ENCODE results near the gene LY6G5C. TPM values are rescaled to one million over a fixed set of nuclear protein-coding genes. Genes with fewer than 3 reads are reported as not detected.

LY6G5C gene
- total and polyA plus RNA-seq, 2 of the 13 experiments (the other 11 are each of a cell fraction or from before 2014, with no cell fraction given), result 0.33 to 0.55 TPM

DNA sequence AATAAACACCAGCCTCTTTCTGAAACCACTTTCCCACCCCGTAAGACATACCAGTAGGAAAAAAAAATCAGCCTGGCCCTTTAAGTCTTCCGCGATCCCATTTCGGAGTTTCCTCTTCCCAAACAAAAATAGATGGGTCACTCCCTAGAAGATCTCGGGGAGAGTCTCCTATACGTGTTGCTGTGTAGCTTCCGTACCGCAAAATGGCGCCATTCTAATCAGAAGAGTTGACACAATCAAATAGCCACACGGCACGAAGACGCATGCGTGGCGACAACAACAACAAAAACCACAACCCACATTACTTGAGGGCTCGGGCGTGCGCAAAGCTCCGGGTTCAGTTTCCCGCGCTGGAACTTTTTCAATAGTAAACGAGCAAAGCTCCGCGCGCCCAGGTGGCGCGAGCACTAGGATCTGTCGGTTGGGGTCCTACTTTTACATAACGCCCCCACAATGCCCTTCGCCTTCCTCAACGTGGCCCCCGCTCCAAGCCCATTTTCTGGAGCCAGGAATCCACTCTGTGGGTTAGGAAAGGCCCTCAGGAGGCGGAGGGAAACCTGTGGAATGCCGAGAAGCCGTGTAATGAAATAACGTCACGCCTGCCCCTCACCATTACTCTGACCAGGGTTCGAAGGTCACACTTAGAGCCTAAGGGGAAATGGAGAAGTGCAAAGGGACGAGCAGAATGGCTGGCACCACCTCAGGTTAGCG is 15.9 kb downstream of the LY6G5C start, which contains the start of gene GPANK1 (continued):
- TF ChIP-seq, protein P1, sequence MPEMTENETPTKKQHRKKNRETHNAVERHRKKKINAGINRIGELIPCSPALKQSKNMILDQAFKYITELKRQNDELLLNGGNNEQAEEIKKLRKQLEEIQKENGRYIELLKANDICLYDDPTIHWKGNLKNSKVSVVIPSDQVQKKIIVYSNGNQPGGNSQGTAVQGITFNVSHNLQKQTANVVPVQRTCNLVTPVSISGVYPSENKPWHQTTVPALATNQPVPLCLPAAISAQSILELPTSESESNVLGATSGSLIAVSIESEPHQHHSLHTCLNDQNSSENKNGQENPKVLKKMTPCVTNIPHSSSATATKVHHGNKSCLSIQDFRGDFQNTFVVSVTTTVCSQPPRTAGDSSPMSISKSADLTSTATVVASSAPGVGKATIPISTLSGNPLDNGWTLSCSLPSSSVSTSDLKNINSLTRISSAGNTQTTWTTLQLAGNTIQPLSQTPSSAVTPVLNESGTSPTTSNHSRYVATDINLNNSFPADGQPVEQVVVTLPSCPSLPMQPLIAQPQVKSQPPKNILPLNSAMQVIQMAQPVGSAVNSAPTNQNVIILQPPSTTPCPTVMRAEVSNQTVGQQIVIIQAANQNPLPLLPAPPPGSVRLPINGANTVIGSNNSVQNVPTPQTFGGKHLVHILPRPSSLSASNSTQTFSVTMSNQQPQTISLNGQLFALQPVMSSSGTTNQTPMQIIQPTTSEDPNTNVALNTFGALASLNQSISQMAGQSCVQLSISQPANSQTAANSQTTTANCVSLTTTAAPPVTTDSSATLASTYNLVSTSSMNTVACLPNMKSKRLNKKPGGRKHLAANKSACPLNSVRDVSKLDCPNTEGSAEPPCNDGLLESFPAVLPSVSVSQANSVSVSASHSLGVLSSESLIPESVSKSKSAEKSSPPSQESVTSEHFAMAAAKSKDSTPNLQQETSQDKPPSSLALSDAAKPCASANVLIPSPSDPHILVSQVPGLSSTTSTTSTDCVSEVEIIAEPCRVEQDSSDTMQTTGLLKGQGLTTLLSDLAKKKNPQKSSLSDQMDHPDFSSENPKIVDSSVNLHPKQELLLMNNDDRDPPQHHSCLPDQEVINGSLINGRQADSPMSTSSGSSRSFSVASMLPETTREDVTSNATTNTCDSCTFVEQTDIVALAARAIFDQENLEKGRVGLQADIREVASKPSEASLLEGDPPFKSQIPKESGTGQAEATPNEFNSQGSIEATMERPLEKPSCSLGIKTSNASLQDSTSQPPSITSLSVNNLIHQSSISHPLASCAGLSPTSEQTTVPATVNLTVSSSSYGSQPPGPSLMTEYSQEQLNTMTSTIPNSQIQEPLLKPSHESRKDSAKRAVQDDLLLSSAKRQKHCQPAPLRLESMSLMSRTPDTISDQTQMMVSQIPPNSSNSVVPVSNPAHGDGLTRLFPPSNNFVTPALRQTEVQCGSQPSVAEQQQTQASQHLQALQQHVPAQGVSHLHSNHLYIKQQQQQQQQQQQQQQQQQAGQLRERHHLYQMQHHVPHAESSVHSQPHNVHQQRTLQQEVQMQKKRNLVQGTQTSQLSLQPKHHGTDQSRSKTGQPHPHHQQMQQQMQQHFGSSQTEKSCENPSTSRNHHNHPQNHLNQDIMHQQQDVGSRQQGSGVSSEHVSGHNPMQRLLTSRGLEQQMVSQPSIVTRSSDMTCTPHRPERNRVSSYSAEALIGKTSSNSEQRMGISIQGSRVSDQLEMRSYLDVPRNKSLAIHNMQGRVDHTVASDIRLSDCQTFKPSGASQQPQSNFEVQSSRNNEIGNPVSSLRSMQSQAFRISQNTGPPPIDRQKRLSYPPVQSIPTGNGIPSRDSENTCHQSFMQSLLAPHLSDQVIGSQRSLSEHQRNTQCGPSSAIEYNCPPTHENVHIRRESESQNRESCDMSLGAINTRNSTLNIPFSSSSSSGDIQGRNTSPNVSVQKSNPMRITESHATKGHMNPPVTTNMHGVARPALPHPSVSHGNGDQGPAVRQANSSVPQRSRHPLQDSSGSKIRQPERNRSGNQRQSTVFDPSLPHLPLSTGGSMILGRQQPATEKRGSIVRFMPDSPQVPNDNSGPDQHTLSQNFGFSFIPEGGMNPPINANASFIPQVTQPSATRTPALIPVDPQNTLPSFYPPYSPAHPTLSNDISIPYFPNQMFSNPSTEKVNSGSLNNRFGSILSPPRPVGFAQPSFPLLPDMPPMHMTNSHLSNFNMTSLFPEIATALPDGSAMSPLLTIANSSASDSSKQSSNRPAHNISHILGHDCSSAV (CRISPR knock-in tag; IDR thresholded peaks at IDR 0.05; ENCODE audit: borderline replicate concordance), result peak; percentile 74; the same call in 1 of the 2 replicates
- TF ChIP-seq, protein P2, sequence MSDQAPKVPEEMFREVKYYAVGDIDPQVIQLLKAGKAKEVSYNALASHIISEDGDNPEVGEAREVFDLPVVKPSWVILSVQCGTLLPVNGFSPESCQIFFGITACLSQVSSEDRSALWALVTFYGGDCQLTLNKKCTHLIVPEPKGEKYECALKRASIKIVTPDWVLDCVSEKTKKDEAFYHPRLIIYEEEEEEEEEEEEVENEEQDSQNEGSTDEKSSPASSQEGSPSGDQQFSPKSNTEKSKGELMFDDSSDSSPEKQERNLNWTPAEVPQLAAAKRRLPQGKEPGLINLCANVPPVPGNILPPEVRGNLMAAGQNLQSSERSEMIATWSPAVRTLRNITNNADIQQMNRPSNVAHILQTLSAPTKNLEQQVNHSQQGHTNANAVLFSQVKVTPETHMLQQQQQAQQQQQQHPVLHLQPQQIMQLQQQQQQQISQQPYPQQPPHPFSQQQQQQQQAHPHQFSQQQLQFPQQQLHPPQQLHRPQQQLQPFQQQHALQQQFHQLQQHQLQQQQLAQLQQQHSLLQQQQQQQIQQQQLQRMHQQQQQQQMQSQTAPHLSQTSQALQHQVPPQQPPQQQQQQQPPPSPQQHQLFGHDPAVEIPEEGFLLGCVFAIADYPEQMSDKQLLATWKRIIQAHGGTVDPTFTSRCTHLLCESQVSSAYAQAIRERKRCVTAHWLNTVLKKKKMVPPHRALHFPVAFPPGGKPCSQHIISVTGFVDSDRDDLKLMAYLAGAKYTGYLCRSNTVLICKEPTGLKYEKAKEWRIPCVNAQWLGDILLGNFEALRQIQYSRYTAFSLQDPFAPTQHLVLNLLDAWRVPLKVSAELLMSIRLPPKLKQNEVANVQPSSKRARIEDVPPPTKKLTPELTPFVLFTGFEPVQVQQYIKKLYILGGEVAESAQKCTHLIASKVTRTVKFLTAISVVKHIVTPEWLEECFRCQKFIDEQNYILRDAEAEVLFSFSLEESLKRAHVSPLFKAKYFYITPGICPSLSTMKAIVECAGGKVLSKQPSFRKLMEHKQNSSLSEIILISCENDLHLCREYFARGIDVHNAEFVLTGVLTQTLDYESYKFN (CRISPR knock-in tag; conservative IDR thresholded peaks at IDR 0.05), result peak; percentile 56
- TF ChIP-seq SYNCRIP (IDR thresholded peaks at IDR 0.05; ENCODE audit: insufficient read depth, low read depth, low read length) (no peak), ZNF782 (CRISPR knock-in tag; IDR thresholded peaks at IDR 0.05; ENCODE audit: borderline replicate concordance) (no peak), ZNF557 (CRISPR knock-in tag; IDR thresholded peaks at IDR 0.05) (no peak; the same call in 1 of the 2 replicates), CHCHD3 (CRISPR knock-in tag; IDR thresholded peaks at IDR 0.05) (peak; percentile 57; the same call in 1 of the 2 replicates), ZFY (CRISPR knock-in tag; IDR thresholded peaks at IDR 0.05) (peak; percentile 9; the same call in 1 of the 2 replicates), CHD2 (IDR thresholded peaks at IDR 0.05; ENCODE audit: low read depth, low read length) (no peak), RFX5 (IDR thresholded peaks at IDR 0.05; ENCODE audit: low read depth, low read length) (no peak), ZBTB10 (CRISPR knock-in tag; IDR thresholded peaks at IDR 0.05; ENCODE audit: borderline replicate concordance) (peak; percentile 51; the same call in 1 of the 2 replicates)
- TF ChIP-seq, protein P3, sequence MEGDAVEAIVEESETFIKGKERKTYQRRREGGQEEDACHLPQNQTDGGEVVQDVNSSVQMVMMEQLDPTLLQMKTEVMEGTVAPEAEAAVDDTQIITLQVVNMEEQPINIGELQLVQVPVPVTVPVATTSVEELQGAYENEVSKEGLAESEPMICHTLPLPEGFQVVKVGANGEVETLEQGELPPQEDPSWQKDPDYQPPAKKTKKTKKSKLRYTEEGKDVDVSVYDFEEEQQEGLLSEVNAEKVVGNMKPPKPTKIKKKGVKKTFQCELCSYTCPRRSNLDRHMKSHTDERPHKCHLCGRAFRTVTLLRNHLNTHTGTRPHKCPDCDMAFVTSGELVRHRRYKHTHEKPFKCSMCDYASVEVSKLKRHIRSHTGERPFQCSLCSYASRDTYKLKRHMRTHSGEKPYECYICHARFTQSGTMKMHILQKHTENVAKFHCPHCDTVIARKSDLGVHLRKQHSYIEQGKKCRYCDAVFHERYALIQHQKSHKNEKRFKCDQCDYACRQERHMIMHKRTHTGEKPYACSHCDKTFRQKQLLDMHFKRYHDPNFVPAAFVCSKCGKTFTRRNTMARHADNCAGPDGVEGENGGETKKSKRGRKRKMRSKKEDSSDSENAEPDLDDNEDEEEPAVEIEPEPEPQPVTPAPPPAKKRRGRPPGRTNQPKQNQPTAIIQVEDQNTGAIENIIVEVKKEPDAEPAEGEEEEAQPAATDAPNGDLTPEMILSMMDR (CRISPR knock-in tag; IDR thresholded peaks at IDR 0.05), result no peak; the same call in 1 of the 2 replicates
